WERI-Rb-1 (cell line): Measurements from ENCODE around the gene LRP1.

ENCODE experiments used
- DNase-seq: peaks from one replicate; pipeline ENCODE4 v3.0.0-alpha.2; 2020
- H3K27ac ChIP-seq: fragments of 250-450 bp; sonication (Bioruptor Pico); 2 replicates; pipeline ENCODE4 v1.5.1; 2020; ENCODE audit warnings: mild to moderate bottlenecking, moderate library complexity
- H3K27me3 ChIP-seq: fragments of 250-450 bp; sonication (Bioruptor Pico); 2 replicates; pipeline ENCODE4 v1.5.1; 2021; ENCODE audit warnings: mild to moderate bottlenecking, low read depth, moderate library complexity; ENCODE audit not compliant: insufficient read depth, severe bottlenecking
- H3K36me3 ChIP-seq: fragments of 250-450 bp; sonication (Bioruptor Pico); 2 replicates; pipeline ENCODE4 v1.5.1; 2020; ENCODE audit warnings: mild to moderate bottlenecking, moderate library complexity
- H3K4me3 ChIP-seq: 2 replicates; pipeline ENCODE4 v1.5.1; 2011; ENCODE audit warnings: low read depth, mild to moderate bottlenecking, control low read depth, low read length
- H3K9me3 ChIP-seq: fragments of 250-450 bp; sonication (Bioruptor Pico); 2 replicates; pipeline ENCODE4 v1.5.1; 2021; ENCODE audit warnings: mild to moderate bottlenecking, moderate library complexity; ENCODE audit not compliant: severe bottlenecking
- TF ChIP-seq, protein P1 (sequence below): IDR thresholded peaks from 2 replicates; pipeline ENCODE4 v1.5.1; 2011; ENCODE audit warnings: low read depth, mild to moderate bottlenecking, control low read depth, inconsistent platforms, low read length

LRP1 gene

DNA sequence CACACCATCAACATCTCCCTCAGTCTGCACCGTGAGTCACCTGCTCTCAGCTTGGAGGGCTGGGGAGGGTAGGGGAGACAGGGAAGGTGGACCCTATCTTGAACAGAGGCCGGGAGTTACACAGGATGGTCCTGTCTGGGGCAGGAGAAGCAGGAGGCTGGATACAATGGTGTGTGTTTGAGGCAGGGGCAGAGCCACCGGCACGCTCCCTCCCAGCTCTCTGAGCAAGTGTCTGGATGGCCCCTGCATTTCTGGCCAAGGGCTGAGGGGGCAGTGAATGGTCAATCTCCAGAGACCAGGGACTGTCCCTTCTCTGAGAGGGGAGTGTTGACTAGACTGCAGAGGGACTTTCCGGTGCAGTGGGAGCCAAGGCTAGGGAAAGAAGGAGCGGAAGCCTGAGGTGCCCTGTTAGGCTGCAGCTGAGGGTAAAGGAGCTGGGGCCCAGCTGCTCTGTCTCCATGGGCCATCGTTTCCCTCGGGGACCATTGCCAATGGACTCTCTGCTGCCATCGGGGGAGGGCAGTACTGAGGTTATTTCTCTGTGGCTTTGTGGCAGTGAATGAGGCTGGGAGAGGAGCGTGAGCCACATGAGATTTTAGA is 17.3 kb downstream of the LRP1 start:
- Histone ChIP-seq H3K36me3 (no peaks in the 10 kb centered on the region), H3K27ac (no peak overlapping the region)
- TF ChIP-seq, protein P1, sequence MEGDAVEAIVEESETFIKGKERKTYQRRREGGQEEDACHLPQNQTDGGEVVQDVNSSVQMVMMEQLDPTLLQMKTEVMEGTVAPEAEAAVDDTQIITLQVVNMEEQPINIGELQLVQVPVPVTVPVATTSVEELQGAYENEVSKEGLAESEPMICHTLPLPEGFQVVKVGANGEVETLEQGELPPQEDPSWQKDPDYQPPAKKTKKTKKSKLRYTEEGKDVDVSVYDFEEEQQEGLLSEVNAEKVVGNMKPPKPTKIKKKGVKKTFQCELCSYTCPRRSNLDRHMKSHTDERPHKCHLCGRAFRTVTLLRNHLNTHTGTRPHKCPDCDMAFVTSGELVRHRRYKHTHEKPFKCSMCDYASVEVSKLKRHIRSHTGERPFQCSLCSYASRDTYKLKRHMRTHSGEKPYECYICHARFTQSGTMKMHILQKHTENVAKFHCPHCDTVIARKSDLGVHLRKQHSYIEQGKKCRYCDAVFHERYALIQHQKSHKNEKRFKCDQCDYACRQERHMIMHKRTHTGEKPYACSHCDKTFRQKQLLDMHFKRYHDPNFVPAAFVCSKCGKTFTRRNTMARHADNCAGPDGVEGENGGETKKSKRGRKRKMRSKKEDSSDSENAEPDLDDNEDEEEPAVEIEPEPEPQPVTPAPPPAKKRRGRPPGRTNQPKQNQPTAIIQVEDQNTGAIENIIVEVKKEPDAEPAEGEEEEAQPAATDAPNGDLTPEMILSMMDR: no peak

DNA sequence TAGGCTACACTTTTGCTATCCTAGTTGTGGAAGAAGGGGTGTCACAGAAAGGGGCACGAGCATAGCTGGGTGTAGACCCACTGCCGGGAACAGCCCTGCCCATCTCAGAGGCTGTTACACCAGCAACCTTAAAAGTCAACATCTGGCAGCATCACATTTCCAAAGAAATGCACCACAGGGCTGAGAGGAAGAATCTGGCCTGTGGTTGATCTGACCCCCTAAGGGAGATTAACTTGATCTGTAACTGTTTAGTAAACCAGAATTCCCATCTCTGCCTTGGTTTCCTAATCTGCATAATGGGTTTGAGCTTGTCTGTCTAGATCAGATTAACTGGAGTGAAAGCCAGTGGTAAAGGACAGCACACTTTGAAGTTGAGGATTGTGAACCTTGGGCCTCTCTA is 17.8 kb downstream of the LRP1 start:
- no peak overlapping the region for H3K27ac ChIP-seq
- TF ChIP-seq, protein P1: no peak
- H3K27me3 ChIP-seq: no peaks in the 10 kb centered on the region
- H3K9me3 ChIP-seq: no peaks in the 10 kb centered on the region
- H3K4me3 ChIP-seq: no peak overlapping the region
- H3K36me3 ChIP-seq: no peaks in the 10 kb centered on the region
- DNase-seq: no peak

More for the DNA sequence above, 17.3 kb downstream of the LRP1 start:
- no peak overlapping the region for H3K4me3 ChIP-seq
- no peak for DNase-seq
- H3K27me3 ChIP-seq: no peaks in the 10 kb centered on the region
- H3K9me3 ChIP-seq: no peaks in the 10 kb centered on the region

DNA sequence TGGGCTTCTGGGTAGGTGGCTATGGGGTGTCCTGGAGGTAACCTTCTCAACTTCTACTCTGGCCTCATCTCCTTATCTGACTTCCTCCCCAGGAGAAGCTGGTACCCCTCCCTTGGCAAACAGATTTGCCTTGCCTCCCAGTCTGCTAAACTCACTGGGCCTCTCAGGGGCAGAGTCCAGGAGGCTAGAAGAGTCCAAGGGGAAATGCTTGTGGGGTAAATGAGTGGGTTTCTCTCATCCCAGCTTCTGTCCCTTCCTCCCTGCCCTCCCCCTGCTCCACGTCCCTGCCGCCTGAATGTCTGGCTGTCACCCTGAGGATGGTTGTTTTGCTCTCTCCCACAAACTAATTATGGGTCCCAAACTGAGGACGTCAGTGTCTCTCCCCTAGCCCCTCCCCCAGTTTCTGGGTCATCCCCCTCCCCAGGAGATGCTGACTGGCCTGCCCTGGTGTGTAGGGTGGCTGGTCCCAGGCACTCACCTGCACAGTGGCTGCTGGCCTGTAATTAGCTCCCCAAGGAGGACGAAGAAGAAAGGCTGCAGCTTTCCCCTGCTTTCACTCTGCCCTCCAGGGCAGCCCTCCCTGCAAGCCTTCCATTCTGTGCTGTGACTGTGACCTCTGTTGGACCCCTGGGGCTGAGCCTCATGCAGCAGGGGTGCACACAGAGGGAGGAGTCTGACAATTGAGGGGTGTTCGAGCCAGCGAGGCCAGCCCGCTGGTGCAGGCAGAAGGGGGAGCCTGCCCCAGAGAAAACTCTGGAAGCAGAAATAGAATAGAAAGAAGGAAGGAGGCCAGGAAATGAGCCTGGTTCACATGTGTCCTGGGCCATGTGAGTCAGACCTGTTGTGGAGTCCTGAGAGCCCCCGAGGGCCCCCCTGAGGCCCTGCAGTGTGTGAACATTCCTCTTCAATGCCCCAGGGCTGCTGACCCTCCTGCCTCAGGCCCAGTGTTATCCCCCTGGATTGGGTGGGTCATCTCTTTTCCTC is 19.0 kb downstream of the LRP1 start, which contains the start of gene LRP1-AS:
LRP1-AS (minus strand) TSS at position 659 of the 984 bp plus-strand sequence.
- H3K36me3 ChIP-seq: no peaks in the 10 kb centered on the region
- no peaks in the 10 kb centered on the region for H3K27me3 ChIP-seq
- TF ChIP-seq, protein P1: no peak
- no peak for DNase-seq
- H3K9me3 ChIP-seq: no peaks in the 10 kb centered on the region
- no peak within 1 kb of the TSS for H3K27ac ChIP-seq
- no peak within 1 kb of the TSS for H3K4me3 ChIP-seq

- Histone ChIP-seq H3K27ac (no peak overlapping the region), H3K9me3 (no peaks in the 10 kb centered on the region), H3K36me3 (no peaks in the 10 kb centered on the region), H3K4me3 (no peak overlapping the region), H3K27me3 (no peaks in the 10 kb centered on the region)
- TF ChIP-seq, protein P1: no peak
- DNase-seq: no peak
Observed at GRCh38 chr12:57148469-57149244, 20.4 kb downstream of the LRP1 start.

GRCh38 chr12:57149245-57149900 is 21.1 kb downstream of the LRP1 start:
- Histone ChIP-seq H3K27ac (no peak overlapping the region), H3K4me3 (no peak overlapping the region), H3K9me3 (no peaks in the 10 kb centered on the region), H3K36me3 (no peaks in the 10 kb centered on the region), H3K27me3 (no peaks in the 10 kb centered on the region)
- TF ChIP-seq, protein P1: no peak
- no peak for DNase-seq
